HCT116 (cell line): ENCODE measurements around the gene ATG14.

ENCODE experiments used
- CTCF ChIP-seq, 3 experiments: fragments of 200-600 bp in 1 of 3; sonication (generic) in 1 of 3; IDR thresholded peaks in 2 of 3; conservative IDR thresholded peaks in 1 of 3; 2 replicates each; pipeline ENCODE4 v1.5.1; 2012 to 2017; ENCODE audit warnings: low read depth in 2 of 3, low read length in 2 of 3, antibody characterized with exemption in 1 of 3, borderline replicate concordance in 1 of 3, control low read depth in 1 of 3, mild to moderate bottlenecking in 1 of 3, mixed read lengths in 1 of 3, mixed run types in 1 of 3, moderate library complexity in 1 of 3; ENCODE audit not compliant: insufficient read depth in 1 of 3
- SIN3A ChIP-seq: IDR thresholded peaks from 2 replicates; pipeline ENCODE4 v1.6.1; 2012; ENCODE audit warnings: low read depth
- ZNF274 ChIP-seq: fragments of 200-500 bp; sonication (Bioruptor generic); IDR thresholded peaks from 2 replicates; pipeline ENCODE4 v1.6.1; 2014; ENCODE audit warnings: mild to moderate bottlenecking, low read depth, low read length, inconsistent platforms

GRCh38 chr14:55384536-55384935, 27.1 kb downstream of the ATG14 start:
- TF ChIP-seq CTCF (IDR thresholded peaks at IDR 0.05 in 2 of 3, conservative IDR thresholded peaks at IDR 0.05 in 1 of 3; ENCODE audit: borderline replicate concordance in 1 of 3, insufficient read depth in 1 of 3, low read depth in 2 of 3, low read length in 2 of 3) (no peak), ZNF274 (no peak), SIN3A (no peak)
